HG03457 (cell line): ENCODE data around the gene MAGI2.

Experiments
- ATAC-seq: cut with Tn5 transposase; IDR thresholded peaks from one replicate; pipeline ENCODE4 v1.9.1; 2021; ENCODE audit warnings: moderate number of reproducible peaks; ENCODE audit not compliant: unreplicated experiment

Gene MAGI2

DNA sequence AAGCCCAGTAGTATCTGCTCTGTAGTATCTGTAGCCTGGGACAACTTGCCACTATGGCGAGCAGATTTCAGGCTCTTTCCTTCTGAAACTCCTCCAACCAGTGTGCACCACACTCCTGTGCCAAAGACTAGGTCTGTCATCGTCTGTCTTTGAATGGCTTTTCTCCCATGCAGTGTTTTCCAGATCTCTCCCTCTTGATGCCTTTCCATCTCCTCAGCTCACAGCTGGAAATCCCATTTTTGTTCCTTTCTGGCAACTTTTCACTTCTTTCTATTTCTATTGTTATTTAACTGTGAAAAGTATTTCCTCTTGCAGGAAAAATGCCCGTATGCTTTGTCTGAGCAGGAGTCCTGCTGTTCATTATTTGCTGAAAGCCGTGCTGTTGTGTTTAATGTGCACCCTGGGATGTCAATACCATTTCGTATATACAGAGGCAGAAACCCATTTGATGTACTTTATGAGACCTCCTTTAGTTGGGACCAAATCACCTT, 1281.2 kb downstream of the MAGI2 start:
- no peak for ATAC-seq

DNA sequence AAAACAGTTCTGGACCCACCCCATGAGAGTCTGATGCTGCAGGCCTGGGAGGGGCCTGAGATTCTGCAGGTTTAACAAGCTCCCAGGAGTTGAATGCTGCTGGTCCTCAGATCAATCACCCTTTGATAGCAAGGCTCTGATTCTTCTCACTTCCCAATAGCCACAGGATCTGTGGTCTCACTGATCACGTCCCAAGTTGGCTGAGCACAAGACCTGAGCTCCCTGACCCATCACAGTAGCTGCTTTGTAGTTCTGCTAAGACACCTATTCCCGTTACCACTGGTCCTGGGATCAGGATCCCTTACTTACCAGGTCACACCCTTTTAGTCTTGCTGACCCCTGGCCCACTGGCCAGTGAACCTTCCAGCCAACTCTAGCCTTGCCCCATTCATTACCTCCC, 1282.1 kb downstream of the MAGI2 start:
- no peak for ATAC-seq

DNA sequence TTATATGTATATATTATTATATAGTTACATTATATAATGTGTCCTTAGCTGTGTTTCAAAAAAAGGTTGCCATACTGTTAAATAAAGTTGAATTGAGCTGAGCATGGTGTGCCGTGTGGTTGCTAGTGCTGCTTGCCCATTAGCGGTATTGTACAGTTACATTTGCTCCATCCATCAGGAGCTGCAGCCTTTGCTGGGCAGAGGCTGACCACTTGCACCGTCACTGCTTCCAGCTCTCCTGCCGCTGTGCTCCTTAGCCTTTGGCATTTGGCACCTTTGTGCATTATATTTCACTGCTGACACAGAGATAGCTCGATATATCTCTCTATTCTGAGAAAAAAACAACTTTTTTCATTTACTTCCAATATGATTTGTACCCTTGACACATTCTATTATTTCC, 1282.7 kb downstream of the MAGI2 start:
- no peak for ATAC-seq

DNA sequence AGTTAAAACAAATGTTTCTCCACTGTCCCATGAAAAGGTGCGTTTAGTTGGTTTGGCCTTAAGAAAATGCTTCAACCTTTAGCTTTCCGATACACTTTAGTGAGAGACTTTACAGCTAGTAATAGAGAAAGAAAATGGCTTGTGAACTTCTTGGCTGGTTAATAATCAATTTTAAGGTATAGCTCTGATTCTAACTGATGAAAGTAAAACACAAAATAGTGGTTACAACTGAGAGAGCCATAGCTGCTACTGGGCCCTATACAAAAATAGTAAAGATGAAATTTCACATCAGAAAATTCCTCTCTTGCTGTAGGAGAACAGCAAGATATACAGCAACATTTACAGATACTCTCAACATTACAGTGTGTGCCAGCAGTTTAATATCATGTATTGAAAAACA, 1283.5 kb downstream of the MAGI2 start:
- no peak for ATAC-seq

DNA sequence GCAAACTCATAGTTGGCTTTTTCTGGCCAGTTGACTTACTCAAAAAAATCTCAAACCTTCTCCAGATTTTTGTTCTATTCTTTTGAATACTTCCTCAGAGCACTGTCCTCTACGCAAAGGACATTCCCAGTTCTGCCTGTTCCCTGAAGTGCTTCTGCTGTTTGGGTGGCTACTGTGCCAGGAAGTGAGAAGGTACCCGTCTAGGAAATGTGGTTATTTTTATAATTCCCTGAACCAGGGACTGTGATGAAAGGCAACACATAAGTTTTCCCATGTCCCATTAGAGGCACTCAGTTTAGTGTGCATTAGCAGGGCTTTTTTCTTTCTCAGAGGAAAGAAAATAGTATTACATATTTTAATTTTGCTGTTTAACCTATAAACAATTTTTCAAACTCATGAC, 1284.6 kb downstream of the MAGI2 start:
- no peak for ATAC-seq

DNA sequence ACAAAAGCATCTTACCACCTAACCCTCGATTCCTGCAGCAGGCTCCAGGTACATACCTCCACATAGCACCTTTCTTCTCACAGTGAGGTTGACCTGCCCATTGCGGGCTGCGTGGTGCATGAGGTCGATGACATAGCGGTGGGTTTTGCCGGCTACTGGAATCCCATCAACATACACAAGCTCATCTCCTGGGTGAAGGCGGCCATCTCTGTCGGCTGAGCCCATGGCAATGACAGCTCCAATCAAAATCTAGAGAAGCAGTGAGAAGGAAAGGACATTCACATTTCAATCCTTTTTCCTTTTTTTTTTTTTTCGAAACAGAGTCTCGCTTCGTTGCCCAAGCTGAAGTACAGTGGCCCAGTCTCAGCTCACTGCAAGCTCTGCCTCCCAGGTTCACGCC, 1285.6 kb downstream of the MAGI2 start:
- no peak for ATAC-seq

DNA sequence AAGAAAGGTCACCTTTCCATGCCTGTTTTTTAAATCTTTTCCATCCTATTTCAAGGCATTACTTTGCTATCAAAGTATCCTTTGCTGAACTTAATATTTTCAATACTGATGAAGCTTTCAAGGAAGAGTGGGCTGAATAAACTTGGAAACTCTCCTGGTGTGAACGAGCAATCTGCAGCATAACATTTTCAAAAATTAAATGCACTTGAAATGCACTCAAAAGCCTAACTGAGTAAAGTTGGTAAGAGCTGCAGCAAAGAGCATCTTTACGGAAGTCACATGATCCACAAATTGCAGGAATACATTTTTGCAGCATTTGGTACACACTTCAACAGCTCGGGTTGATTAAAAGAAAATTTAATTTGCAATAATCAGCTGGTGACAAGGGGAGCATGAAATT, 1287.6 kb downstream of the MAGI2 start:
- ATAC-seq: no peak

DNA sequence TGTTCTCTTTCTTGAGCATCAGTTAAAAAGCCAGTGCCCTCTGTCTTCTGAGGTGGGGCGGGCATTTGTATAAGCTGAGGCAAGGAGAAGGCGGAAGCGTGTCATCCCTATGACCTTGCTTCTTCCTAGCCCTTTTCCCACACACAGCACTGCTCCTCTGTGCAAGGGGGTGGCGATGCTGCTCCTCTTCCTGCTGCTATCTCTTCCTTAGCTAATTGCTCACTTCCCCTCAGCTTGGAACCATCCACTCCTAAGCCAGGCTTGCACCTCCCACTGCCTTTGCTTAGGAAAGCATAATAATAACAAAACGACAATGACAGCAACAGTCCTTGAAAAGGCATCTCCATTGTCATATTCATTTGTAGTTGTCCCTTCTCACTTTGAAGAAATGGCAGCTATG, 1288.0 kb downstream of the MAGI2 start:
- ATAC-seq: no peak

DNA sequence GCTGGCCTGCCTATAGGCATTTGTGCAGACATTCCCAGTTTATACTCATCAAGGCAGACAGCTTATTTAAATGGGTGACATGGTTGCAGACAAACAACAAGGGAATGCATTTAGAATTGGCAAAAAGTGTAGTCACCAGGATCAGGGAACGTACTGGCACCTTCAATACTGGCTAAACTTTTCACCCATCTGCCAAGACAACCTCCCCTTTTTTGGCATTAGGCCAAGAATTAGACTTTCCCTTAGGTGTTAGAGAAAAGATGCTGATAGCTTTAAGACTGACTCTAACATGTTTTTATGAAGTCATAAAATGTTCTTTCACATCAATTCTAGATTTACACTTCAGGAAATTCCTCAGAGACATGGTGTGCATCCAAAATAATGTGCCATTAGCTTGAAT, 1289.0 kb downstream of the MAGI2 start:
- ATAC-seq: no peak

DNA sequence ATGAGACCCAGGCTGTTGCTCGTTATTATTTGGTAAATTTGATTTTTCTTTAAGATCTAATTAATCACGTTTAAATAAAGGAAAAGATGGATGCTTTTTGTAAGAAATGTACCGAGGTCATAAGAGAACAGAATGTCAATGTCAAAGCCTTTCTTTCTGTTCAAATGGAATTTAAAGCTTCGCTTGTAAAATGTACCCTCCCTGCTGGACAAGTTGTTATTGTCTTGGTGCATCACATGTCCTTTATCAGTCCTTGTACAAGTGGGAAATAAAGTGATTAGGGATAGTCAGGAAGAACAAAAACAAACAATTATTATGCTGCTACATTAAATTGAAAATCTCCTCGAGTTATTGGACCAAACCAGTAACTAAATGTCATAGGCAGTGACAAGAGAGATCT, 1291.7 kb downstream of the MAGI2 start:
- no peak for ATAC-seq

DNA sequence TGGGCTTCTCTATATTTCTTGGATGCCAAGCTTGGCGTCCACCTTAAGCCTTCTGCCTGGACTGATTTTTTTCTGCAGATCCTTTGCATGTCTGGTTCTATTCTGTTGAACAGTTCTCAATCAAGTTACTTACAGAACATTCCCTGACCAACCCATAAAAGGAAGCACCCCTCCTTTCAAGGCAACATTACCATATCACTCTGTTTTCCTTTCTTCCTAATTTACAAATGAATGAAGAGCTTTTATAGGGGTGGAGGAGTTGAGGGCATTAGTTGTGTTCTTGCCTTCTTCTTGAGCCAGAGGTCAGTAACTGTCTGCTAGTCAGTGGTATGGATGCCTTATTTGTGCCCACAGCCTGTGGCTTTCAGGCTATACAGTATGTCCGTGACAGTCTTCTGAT, 1293.9 kb downstream of the MAGI2 start:
- ATAC-seq: no peak

DNA sequence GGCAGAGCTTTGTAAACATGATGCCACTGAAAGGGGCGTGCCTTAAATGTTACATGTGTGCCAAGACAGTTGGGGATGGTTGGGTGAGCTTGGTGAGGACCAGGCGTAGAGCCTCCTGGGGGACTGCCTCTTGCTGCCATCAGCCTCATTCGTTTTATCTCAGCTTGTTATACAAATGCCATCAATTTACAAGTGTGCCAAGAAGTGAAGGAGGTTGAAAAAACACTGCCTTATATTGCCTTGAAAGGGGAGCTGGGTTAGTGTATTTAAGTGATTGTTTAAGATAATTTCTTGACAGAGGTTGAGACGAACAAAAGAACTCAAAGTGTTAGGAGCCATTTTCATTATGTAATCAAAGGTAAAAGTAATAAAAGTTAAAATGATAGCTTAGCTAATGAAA, 1300.2 kb downstream of the MAGI2 start:
- no peak for ATAC-seq

DNA sequence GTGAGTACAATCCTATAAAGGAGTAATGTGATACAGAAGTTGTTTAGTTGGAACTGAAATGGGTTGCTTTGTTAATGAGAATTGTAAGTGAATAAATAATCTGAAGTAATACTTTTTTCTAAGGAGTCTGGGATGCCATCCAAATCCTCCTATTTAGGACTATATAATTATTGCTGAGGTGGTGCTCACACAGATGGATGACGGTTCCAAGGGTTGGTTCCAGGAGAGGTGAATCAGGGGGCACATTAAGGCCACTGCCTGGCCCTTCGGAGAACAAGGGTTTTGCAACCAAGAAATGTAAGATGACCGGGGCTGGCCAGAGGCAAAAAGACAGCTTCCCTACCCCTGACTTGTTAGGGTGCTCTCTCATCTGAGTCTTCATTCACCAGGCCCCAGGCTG, 1302.2 kb downstream of the MAGI2 start:
- no peak for ATAC-seq

DNA sequence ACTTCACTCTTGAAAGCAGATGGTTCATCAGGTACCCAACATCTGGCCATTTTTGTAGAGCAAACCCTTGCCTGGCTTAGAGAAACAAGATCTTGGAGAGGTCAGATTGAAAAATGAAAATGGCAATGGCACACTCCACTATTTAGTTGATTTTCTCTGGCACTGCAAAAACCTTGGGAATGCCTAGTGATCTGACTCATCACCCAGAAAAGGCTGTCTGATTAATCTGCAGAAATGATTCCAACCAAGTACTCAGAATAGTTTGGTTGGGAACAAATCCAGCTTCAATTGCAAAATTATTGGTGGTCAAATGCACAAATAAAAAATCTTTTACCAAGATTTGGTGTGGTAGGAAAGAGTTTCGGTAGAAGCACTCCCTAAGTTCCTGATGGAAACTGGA, 1303.7 kb downstream of the MAGI2 start:
- no peak for ATAC-seq

DNA sequence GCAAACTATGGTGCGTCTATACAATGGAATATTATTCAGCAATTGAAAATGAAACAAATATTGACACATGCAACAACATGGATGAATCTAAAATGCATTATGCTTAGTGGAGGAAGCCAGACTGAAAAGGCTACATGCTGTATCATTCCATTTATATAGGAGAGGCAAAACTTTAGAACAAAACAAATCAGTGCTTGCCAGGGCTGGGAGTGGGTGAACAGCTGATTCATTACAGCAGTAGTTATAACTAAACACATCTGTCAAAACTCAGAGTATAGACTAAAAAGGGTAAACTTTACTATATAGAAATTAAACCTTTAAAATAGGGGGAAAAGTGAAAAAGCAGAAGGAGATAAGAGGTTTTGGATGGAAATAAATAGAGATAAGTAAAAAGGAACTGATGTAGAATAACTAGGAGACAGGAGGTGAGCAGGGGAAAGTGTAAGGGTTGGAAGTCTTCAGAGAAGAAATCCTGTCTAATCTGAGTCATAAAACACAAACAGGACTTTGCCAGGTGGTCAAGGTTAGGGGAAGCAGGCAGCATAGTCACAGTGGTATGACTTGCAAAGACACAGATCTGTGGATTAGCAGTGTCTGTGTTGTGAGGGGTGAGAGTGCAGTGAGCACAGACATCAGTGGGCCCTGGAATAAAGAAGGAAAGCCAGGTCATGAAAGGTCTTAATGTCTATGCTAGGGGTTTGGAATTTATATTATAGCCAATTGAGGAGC, 1305.1 kb downstream of the MAGI2 start:
- no peak for ATAC-seq

DNA sequence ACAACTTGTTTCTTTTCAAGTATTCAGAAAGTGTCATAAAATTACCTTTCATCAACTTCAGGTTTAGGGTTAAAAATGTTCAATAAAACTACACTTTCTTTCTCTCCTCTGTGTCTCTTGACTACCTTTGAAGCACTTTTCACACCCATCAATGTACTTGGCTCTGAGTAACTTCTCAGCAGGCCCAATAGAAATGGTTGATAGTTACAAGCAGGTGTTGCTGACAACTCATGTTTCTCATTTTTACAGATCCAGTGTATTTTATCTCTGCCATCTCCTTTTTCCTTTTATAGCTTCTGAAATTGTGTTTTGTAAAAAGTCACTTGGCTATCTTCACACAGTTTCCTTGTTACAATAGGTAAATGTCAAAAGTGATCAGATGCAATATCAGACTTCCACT, 1306.9 kb downstream of the MAGI2 start:
- no peak for ATAC-seq

DNA sequence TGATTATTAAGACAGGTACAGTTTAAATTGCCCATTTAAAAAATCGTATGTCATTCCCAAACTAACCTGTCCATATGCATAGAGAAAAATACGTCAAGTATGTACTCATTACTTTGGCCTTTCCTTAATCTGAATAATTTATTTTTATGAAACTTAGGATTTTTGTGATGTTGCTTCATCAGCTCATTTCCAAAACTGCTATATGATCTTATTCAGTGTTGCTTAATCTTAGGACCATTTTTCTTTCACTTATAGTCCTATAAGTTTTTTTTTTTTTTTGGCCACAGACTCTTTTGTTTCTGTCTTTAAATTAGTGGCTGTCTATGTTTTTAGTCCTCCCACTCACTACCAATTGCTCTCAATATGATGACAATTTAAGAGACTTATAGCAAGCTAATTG, 1309.8 kb downstream of the MAGI2 start:
- no peak for ATAC-seq

DNA sequence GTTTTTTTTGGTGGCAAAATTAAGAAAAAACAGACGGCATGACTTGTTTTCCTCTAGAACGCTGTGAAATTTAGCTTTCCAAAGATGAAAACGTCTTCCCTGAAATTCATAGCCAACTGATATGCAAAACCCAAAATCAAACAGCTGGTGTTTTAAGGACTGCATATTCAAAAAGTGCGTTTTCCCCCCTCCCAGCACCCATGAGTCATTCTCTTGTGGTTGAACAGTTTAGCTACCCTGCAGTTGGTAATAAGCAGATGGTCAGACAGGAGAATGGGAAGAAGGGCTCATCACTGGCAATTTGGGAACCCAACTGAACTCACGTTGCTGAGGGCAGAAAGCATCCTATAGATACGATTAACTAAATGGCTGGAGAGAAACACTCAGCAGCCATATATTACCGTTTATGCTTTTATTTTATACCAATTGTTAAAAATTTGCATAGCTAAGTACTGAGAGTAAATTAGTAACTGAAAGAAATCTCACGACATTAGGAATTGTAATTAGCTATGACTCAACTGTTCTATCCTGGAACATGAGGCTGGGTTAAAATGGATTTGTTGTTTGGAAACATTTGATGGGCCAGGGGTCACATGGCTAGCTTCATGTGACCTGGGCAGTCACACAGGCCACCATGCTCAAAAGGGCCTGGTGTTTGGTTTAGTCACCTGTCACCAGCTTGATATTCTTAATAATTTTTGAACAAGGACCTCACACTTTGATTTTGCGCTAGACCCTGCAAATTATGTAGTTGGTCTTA, 1311.8 kb downstream of the MAGI2 start:
- ATAC-seq: no peak

DNA sequence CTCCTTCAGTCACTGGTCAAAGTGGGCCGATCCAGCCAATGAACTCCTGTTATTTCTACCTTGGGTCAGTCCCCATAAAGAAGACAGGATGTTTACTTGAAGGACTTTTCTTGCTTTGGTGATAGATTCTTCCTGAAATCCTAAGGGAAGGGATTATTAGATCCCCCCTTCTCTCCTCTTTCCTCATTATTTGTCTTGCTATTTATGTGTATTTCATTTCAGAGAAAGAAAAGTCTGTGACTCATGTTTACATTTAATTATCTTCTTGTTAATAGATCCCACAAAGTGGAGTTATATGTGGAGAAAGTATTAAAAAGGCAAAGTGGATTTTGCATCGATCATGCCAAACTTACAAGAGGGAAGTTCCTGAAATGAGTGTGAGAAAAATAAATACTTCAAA, 1313.4 kb downstream of the MAGI2 start:
- no peak for ATAC-seq

DNA sequence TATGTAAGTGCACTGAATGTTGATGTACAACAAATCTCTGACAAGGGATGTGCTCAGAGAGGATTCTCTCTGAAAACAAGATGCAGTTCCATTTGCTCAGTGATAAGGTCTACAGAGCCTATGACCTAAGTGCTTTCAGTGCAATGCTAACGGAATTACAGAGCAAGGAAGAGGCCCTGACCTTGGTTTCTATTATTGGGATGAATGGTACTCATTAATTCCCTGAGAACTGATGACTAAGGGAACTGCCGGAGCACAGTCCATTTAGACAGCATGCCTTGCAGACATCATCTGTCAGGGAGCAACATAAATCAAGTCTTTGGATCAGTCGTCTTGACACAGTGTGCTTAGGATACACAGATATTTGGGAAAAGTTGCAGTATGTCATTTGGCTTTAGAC, 1314.1 kb downstream of the MAGI2 start:
- ATAC-seq: no peak

DNA sequence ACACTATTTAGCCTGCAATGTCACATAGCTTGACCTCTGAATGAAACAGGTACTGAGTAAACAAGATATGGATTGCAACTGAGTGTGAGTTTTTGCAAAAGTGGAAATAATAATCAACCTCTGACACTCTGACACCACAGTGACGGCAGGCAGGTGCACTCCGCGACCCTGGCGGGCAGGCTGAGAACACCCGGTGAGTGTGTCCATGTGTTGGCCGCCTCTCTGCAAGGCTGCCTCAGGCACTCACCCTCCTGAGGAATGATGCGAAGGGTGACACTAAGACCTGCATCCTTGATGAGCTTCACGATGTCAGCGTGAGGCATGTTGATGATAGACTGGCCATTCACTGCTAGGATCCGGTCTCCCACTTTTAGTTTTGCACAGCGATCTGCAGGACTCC, 1318.7 kb downstream of the MAGI2 start:
- ATAC-seq: no peak

DNA sequence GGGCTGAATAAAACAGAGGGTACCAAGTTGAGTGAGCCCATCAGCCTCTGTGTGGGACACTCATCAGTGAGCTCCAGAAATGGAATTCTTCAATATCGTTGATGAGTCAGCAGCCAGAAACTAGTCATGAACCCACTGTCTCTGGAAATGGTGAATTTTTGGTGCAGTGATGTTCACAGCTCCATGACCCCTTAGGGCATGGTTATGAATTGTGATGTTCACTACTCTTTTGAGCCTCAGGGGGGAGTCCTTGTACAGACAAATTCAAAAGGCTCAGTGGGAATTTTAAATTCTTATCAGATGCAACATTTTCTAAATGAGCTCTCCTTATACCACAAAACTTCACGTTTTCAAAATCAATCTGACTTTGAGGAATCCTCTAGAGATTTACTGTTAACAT, 1319.2 kb downstream of the MAGI2 start:
- no peak for ATAC-seq
